HepG2 (cell line): ENCODE data around the gene NDUFB10. TPM values are rescaled to one million over a fixed set of nuclear protein-coding genes. Genes with fewer than 3 reads are reported as not detected.

Experiments
- ATAC-seq: fragments of 200-7000 bp; cut with Tn5 transposase; 3 replicates; pipeline ENCODE4 v1.9.1; 2020; ENCODE audit warnings: mild to moderate bottlenecking, moderate library complexity
- BruUV-seq: library from RNA; stranded (reverse); fragments of 400-500 nt; replicated peaks from 2 replicates; lab custom pipeline; 2021; lab: Mats Ljungman, UMichigan
- CTCF ChIA-PET: fragments of 300-600 bp; formaldehyde crosslinking; extraction: SDS; loops from one replicate; lab custom pipeline; 2021; ENCODE audit warnings: low total read pairs, inconsistent platforms, low intra/inter-chr PET ratio; lab: Yijun Ruan, JAX
- POLR2A ChIA-PET: fragments of 350-600 bp; sonication (Branson Sonifier 250); formaldehyde crosslinking; loops from one replicate; lab custom pipeline; 2020; ENCODE audit warnings: antibody characterized with exemption, inconsistent platforms; lab: Yijun Ruan, JAX
- DNase-seq: peaks from one replicate; pipeline ENCODE4 v3.0.0-alpha.2; 2015; ENCODE audit warnings: low spot score
- FAIRE-seq: peaks from 3 replicates; lab custom pipeline; 2011; peaks lifted over from hg19 to GRCh38; lab: Jason Lieb, UNC
- H2AFZ ChIP-seq: one replicate; pipeline ENCODE4 v1.6.1; 2011; ENCODE audit warnings: low read length, inconsistent platforms
- H3K27ac ChIP-seq: fragments of 300-600 bp; 3 replicates; pipeline ENCODE4 v1.8.0; 2011; ENCODE audit warnings: mixed run types, mild to moderate bottlenecking, mixed read lengths, low read length, inconsistent platforms; ENCODE audit not compliant: insufficient read depth; ENCODE audit errors: extremely low read length
- H3K27me3 ChIP-seq, 2 experiments: fragments of 200-600 bp in 1 of 2; 2 replicates in 1 of 2; 3 replicates in 1 of 2; pipeline versions ENCODE4 v1.6.0 to v1.8.0; 2011; ENCODE audit warnings: low read length in 2 of 2, mild to moderate bottlenecking in 2 of 2, moderate library complexity in 2 of 2, inconsistent platforms in 1 of 2; ENCODE audit not compliant: insufficient read depth in 2 of 2, control insufficient read depth in 1 of 2
- H3K36me3 ChIP-seq, 2 experiments: fragments of 200-600 bp in 1 of 2; replicated peaks in 1 of 2; 2 replicates in 1 of 2; 3 replicates in 1 of 2; pipeline versions ENCODE4 v1.5.1 to v1.8.0; 2011; ENCODE audit warnings: low read length in 2 of 2, inconsistent platforms in 1 of 2; ENCODE audit not compliant: insufficient read depth in 2 of 2, control insufficient read depth in 1 of 2
- H3K4me1 ChIP-seq: 2 replicates; pipeline ENCODE4 v1.5.1; 2012; ENCODE audit warnings: low read length, inconsistent platforms; ENCODE audit not compliant: insufficient read depth
- H3K4me2 ChIP-seq: 2 replicates; pipeline ENCODE4 v1.6.0; 2011; ENCODE audit warnings: low read depth, low read length, inconsistent platforms
- H3K4me3 ChIP-seq, 3 experiments: fragments of 200-600 bp in 1 of 3; sonication (generic), shearing (Covaris generic) in 1 of 3; replicated peaks in 1 of 3; 2 replicates each; pipeline ENCODE4 v1.5.1; 2011 to 2016; ENCODE audit warnings: low read length in 3 of 3, inconsistent platforms in 2 of 3, low read depth in 2 of 3, mild to moderate bottlenecking in 2 of 3, control low read depth in 1 of 3, mixed read lengths in 1 of 3; ENCODE audit not compliant: insufficient read depth in 1 of 3
- H3K79me2 ChIP-seq: one replicate; pipeline ENCODE4 v1.6.1; 2011; ENCODE audit warnings: low read length, inconsistent platforms; ENCODE audit not compliant: insufficient read depth
- H3K9ac ChIP-seq: 2 replicates; pipeline ENCODE4 v1.6.0; 2011; ENCODE audit warnings: mild to moderate bottlenecking, low read depth, low read length, inconsistent platforms; ENCODE audit not compliant: insufficient read depth
- H3K9me3 ChIP-seq: 2 replicates; pipeline ENCODE4 v1.5.1; 2012; ENCODE audit warnings: mild to moderate bottlenecking, low read length
- H4K20me1 ChIP-seq: 2 replicates; pipeline ENCODE4 v1.6.0; 2011; ENCODE audit warnings: inconsistent platforms, mild to moderate bottlenecking, low read length, moderate library complexity; ENCODE audit not compliant: insufficient read depth
- BRCA1 ChIP-seq: sonication (generic); formaldehyde crosslinking; IDR thresholded peaks from 2 replicates; pipeline ENCODE4 v1.4.0; 2020; ENCODE audit warnings: missing genetic modification reagents
- CENPT ChIP-seq: sonication (generic); formaldehyde crosslinking; IDR thresholded peaks from 2 replicates; pipeline ENCODE4 v1.8.0; 2022; ENCODE audit warnings: low read depth, mild to moderate bottlenecking, moderate library complexity, missing genetic modification reagents
- CTCF ChIP-seq: sonication (generic); formaldehyde crosslinking; IDR thresholded peaks from 2 replicates; pipeline ENCODE4 v1.5.0; 2020; ENCODE audit warnings: mild to moderate bottlenecking, missing genetic modification reagents, moderate library complexity
- SAP130 ChIP-seq: IDR thresholded peaks from 2 replicates; pipeline ENCODE4 v1.6.1; 2016; ENCODE audit warnings: low read depth
- TBX2 ChIP-seq: sonication (generic); formaldehyde crosslinking; IDR thresholded peaks from 2 replicates; pipeline ENCODE4 v1.5.0; 2020; ENCODE audit warnings: missing genetic modification reagents, mild to moderate bottlenecking, borderline replicate concordance
- THAP11 ChIP-seq: IDR thresholded peaks from 2 replicates; pipeline ENCODE4 v1.6.1; 2016; ENCODE audit warnings: missing biosample characterization, missing genetic modification reagents
- ZBTB44 ChIP-seq: sonication (generic); formaldehyde crosslinking; IDR thresholded peaks from 2 replicates; pipeline ENCODE4 v1.4.0; 2020; ENCODE audit warnings: missing genetic modification reagents
- ZFX ChIP-seq: sonication (generic); formaldehyde crosslinking; IDR thresholded peaks from 2 replicates; pipeline ENCODE4 v1.4.0; 2020; ENCODE audit warnings: mild to moderate bottlenecking, low read depth, missing genetic modification reagents, moderate library complexity
- ZGPAT ChIP-seq: IDR thresholded peaks from 2 replicates; pipeline ENCODE4 v1.6.1; 2016; ENCODE audit warnings: mild to moderate bottlenecking
- ZNF552 ChIP-seq: sonication (generic); formaldehyde crosslinking; IDR thresholded peaks from 2 replicates; pipeline ENCODE4 v1.9.0; 2022; ENCODE audit warnings: missing genetic modification reagents, mild to moderate bottlenecking, borderline replicate concordance
- ZNF614 ChIP-seq: IDR thresholded peaks from 2 replicates; pipeline ENCODE4 v1.6.1; 2018; ENCODE audit warnings: missing biosample characterization, missing genetic modification reagents, inconsistent platforms, borderline replicate concordance
- ZNF775 ChIP-seq: sonication (generic); formaldehyde crosslinking; IDR thresholded peaks from 2 replicates; pipeline ENCODE4 v1.4.0; 2020; ENCODE audit warnings: missing genetic modification reagents, mild to moderate bottlenecking, moderate library complexity, borderline replicate concordance
- ZNF776 ChIP-seq: sonication (generic); formaldehyde crosslinking; IDR thresholded peaks from 2 replicates; pipeline ENCODE4 v1.4.0; 2020; ENCODE audit warnings: mild to moderate bottlenecking, missing genetic modification reagents
- WGBS: methylation state at CpG from one replicate; pipeline ENCODE4 v1.1.6; 2017; ENCODE audit warnings: low lambda C conversion rate; 5-methylcytosine and 5-hydroxymethylcytosine counted together
- in situ Hi-C: cut with HindIII; loops from 2 replicates; pipeline ENCODE4 v1.10.0; 2017; ENCODE audit warnings: low pct_unique_long_range_greater_than_20kb; ENCODE audit not compliant: extremely low pct_ligation_motif_present
- intact Hi-C: fragments of 100-400 bp; cut with micrococcal nuclease; formaldehyde crosslinking; loops from one replicate; pipeline ENCODE4 v1.10.0; 2022; ENCODE audit not compliant: unreplicated experiment
- polyA plus RNA-seq, 8 experiments: library from polyadenylated mRNA; depleted of rRNA in 3 of 8; stranded (reverse) in 7 of 8; unstranded in 1 of 8; fragments of >200 nt; fragmentation: Illumina TruSeq in 4 of 8; extraction: Trizol in 4 of 8; gene quantifications; 2 replicates each; pipeline versions ENCODE4 v1.2.1 to v1.2.3, GENCODE V29; 2011 to 2016; ENCODE audit warnings: low read depth in 4 of 8, missing spikeins in 1 of 8, mixed read lengths in 1 of 8; ENCODE audit not compliant: insufficient read depth in 1 of 8
- total RNA-seq, 5 experiments: library from RNA; depleted of rRNA; stranded (reverse); fragments of >200 nt; fragmentation: Illumina TruSeq; extraction: Trizol; gene quantifications; 2 replicates each; pipeline ENCODE4 v1.2.3, GENCODE V29; 2016; ENCODE audit warnings: low read depth in 1 of 5

NDUFB10 gene
- total and polyA plus RNA-seq, 2 of the 13 experiments (the other 11 are each of a cell fraction or from before 2014, with no cell fraction given): 68.6 to 157 TPM

- TF ChIP-seq CENPT (CRISPR knock-in tag): no peak
- TF ChIP-seq, all 625 proteins: peak for 0
Observed at GRCh38 chr16:1945559-1946391, 13.6 kb upstream of the NDUFB10 start (continued).

- Histone ChIP-seq H3K9me3 (no peaks in the 10 kb centered on the region), H3K4me3 (no peak overlapping the region), H3K9ac (peak overlapping the region; percentile 13; the same call in 1 of the 2 replicates), H3K27ac (no peak overlapping the region), H3K36me3 (no peaks in the 10 kb centered on the region), H3K4me1 (peaks cover 38% of the 10 kb centered on the region), H3K4me2 (0 out of 2 replicates have a peak overlapping the region, but pooled peaks have one; percentile 8), H3K27me3 (peaks cover 0 to 5% of the 10 kb centered on the region in 2 experiments; a peak in 1 of 5 replicates), H3K79me2 (peaks cover 13% of the 10 kb centered on the region), H2AFZ (no peak overlapping the region), H4K20me1 (no peaks in the 10 kb centered on the region; the same call in 1 of the 2 replicates)
- POLR2A ChIA-PET: interaction anchor here (1.0 to 3.2 kb wide), 9 partner anchors 9 to 1141 kb away, joined by 3 to 18 read pairs (median 4); partner anchors contain the start of genes RPS2, TBL3 and TRAF7
- FAIRE-seq (no peak), ATAC-seq (peak; percentile 42), DNase-seq (no peak)
- intact Hi-C loops (no loop called here), in situ Hi-C loops (no loop called here)
- 66% methylated on average over 18 of the region's 38 CpGs for WGBS
- CTCF ChIA-PET: no interaction called here
- no TSS peak for BruUV-seq
- TF ChIP-seq THAP11 (peak; percentile 33; the same call in 1 of the 2 replicates), ZGPAT (CRISPR knock-in tag) (0 out of 2 replicates have a peak, but pooled peaks have one; percentile 24), ZFX (peak; percentile 46), ZBTB44 (no peak), ZNF614 (CRISPR knock-in tag) (no peak), ZNF552 (CRISPR knock-in tag) (no peak), CTCF (CRISPR knock-in tag) (peak; percentile 56), TBX2 (CRISPR knock-in tag) (no peak), ZNF776 (no peak), ZNF775 (CRISPR knock-in tag) (no peak), BRCA1 (CRISPR knock-in tag) (no peak), SAP130 (CRISPR knock-in tag) (0 out of 2 replicates have a peak, but pooled peaks have one; percentile 14)
Observed at GRCh38 chr16:1946495-1947368, 12.6 kb upstream of the NDUFB10 start.
